SW480 (cell line): ENCODE measurements around the gene SLC6A6.
"Not testable (repeated sequence)": the region's sequence is repeated elsewhere in the genome, so short reads cannot be mapped to it uniquely, and the experiment has no call there.

Experiments
- DNase-seq: peaks from one replicate; pipeline ENCODE4 v3.0.0-alpha.2; 2016; ENCODE audit warnings: low spot score

Gene SLC6A6

GRCh38 chr3:14398797-14399106, 3.7 kb upstream of the SLC6A6 start:
- no peak for DNase-seq

DNA sequence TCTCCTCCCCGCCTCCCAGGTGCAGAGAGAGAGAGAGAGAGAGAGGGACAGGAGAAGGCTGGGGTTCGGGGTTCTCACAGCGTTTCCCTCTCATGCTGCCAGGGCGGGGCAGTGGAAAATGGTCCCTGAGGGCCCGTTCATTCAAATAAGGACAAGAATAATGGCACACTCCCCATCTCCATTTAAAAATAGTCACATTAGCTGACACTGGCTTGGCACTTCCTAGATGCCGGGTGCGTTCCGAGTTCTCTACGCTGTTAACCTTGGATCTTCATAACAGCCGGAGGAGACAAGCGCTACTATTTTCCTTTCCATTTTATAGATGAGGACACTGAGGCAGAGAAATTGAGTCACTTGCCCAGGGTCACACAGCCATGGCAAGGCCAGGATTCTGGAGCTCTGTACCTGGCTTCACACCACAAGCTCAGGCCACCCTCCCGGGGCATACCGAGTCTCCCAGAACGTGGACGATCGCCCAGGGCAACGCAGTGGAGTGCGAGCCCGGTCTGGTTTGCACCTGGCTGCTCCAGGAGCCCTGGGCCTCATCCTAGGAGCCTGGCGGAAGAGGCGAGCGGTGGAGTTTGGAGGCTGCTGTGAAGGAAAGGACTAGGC, 608 bp upstream of the SLC6A6 start:
- DNase-seq: no peak

- peak; percentile 16 for DNase-seq
These were observed 1.3 kb downstream of the SLC6A6 start for GRCh38 chr3:14403619-14404155.

DNA sequence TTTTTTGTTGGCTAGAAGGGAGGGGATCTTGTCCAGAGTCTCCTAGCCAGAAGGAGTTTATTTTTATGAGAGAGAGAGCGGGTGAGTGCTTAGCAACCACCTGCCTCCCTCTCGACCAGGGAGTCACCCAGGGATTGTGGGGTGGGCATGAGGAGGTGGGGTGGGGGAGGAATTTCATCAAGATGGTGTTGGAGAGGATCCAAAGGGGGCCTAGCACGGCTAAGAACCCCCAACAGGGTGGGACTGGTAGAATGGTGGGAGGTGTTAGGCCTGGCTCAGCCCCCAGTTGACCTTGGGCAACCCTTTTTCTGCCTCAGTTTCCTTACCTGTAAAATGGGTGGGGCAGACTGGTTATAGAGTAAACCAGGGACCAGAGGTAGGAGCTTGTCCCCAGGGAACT, 1.8 kb downstream of the SLC6A6 start:
- no peak for DNase-seq

DNA sequence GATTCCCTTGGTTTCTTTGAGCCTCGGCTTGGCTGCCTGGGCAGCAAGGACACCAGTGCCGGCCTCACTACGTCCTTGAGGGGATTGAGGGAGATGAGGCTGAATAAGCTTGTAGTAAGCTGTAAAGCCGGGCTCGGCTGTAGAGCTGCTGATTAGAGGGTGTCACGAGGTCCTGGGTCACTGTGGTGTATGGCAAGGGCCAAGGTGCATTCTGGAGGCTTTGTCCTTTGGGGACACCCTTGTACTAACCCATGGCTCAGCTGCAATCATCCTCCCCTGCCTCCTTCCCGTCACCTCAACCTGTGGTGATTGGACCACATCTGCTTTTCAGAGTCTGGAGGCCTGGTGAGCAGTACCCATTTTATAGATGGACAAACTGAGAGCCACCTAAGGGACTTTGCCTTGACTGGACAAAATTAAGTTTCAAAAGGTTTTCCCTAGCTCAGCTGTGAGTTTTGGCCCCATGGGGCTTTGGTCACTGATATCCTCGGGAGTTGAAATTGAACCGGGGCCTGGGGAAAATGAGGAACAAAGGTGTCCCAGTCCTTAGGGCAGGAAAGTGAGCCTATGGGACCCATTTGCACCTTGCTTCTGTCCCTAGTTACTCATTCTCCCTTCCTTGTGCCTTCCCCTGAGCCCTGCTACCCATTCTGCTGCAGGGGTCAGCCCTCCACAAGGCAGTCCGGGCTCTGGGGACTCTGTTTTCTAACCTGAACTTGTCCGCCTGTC, 2.4 kb downstream of the SLC6A6 start:
- DNase-seq: no peak

DNA sequence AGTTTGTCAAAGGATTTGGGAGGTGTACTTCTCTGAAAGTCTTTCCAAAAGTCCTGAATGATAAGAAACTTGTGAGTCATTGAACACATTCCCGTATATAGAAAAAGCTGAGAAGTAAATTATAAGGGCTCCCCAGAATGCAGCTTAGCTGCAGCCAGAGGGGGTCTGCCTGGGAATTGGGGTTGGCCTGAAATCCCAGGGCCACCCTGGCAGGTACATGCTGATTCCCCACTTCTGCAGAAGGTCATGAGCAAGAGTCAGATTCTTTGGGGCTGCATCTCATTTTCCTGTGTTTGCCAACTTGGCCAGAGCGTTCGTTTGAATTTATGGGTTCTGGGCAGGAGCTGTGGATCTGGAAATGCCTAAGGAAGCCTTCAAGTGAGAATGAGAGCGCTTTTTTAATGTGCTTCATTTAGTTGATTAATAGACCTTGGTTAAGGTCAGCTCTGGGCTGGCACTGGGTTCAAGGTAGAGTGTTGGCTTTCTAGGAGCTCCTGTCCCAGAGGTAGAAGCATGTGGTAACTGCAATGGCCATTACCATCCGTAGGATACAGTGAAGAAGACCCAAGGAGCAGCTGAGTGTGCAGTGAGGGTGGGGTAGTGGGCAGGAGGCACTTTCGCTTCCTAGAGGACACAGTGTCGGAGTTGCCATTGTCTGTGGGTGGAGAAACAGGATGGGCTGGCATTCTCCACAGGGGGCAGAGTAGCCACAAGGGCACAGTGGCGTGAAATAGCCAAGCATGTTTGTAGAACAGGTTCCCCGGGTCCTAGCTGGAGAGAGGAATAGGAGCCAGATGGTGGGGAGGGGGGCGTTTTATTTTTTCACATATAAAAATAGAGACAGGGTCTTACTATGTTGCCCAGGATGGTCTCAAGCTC, 3.2 kb downstream of the SLC6A6 start:
- DNase-seq: no peak

DNA sequence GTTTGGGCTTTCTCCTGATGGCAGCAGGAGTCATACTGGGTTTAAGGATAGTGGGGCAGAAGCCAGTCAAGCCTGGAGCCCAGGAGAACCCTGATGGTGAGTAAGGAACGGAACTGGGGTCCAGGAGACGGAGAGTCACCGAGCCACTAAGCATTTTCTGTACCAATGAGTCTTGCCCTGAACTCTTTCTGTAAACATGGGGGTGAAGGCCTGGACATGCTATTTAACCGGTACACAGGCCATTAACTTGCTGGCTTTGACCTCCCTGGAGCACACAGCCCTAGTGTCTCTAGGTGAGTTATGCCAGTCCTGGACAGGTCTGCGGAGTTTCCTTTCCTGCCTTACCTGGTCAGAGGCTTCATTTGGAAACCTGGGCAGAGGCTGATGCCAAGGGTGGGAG, 3.9 kb downstream of the SLC6A6 start:
- DNase-seq: no peak

- DNase-seq: no peak
These were observed 4.4 kb downstream of the SLC6A6 start for GRCh38 chr3:14406766-14407165.

- no peak for DNase-seq
These were observed 4.8 kb downstream of the SLC6A6 start for GRCh38 chr3:14407203-14407602.

DNA sequence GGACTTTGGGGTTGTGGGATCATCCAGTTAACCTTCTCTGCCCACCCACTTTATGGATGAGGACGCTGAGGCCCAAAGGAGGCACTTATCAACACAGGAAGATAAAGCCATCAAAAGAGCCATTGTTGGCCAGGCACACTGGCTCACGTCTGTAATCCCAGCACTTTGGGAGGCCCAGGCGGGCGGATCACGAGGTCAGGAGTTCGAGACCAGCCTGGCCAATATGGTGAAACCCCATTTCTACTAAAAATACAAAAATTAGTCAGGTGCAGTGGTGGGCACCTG, 7.3 kb downstream of the SLC6A6 start:
- DNase-seq: not testable (repeated sequence)

GRCh38 chr3:14410106-14410502, 7.7 kb downstream of the SLC6A6 start:
- DNase-seq: no peak

DNA sequence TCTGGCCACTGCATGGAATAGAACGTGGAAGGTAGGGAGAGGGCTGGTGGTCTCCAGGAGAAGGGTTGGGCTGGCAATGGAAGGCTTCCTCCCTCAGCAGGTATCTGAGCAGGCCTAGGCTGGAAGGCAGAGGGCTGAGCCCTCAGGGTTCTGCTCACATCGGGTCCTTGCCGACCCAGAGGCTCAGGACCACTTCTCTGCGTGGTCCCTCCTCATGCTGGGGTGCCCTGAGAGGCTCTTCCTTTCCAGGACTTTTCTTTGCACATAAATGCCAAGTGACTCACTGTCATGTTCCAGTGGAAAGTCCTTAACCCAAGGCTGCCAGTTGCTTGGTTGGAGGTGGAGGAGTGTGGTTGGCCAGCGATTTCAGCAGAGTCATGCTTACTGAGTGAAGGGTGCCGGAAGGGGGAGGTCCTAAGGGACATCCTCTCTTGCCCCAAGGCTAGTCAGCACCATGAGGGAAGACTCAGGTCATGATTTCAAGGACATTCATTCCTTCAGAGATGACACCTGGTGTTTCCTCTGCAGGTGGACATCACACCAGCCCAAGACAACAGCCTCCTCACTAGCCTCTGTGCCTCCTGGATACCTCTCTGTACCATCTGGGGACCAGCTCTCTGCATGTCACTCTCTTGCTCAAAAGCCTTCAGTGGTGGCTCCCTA, 8.2 kb downstream of the SLC6A6 start:
- no peak for DNase-seq

DNA sequence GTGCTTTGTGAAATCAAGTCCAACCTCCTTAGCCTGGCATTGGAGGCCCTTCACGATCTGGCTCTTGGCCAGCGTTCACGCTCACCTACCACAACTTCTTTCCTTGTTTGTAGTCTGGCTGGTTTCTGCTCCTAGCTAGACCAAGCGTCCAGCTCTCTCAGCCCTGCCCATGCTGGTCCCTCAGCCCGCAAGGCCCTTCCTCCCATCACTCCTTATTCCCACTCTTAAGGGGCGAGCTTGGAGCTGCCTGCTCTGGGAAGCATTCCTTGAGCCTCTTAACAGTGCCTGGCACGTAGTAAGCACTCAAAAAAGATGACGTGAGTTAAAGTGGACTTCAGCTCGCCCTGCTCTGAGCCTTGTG, 8.7 kb downstream of the SLC6A6 start:
- no peak for DNase-seq

- no peak for DNase-seq
These were observed 9.6 kb downstream of the SLC6A6 start for GRCh38 chr3:14411988-14412387.

DNA sequence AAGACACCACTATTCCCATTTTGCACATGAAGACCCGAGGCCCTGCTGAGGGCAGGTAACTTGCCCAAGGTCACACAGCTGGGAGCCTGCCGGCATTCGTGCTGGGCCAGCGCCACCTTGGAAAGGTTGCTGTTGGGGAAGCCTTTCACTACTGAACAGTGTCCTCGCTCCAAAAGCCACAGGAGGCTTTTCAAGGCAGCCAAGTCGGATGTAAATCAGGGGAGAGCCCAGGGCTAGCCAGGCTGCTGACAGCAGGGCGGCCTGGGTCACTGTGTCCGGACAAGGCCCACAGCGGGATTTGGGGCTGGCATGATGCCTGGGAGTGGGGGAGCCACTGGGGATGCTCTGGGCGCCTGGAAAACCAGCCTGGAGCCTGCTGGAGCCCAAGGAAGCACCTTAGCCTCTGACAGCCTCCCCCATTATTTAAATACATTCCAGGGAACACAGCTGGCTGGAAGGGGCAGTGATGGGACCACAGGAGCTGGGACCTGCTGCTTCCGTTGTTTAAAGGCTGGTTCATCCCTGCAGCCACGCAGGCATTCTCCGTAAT, 10.5 kb downstream of the SLC6A6 start:
- DNase-seq: no peak

- DNase-seq: no peak
These were observed 11.1 kb downstream of the SLC6A6 start for GRCh38 chr3:14413381-14414071.

GRCh38 chr3:14414846-14415464, 12.5 kb downstream of the SLC6A6 start:
- no peak for DNase-seq

GRCh38 chr3:14415501-14415900, 13.1 kb downstream of the SLC6A6 start:
- no peak for DNase-seq

GRCh38 chr3:14416453-14416852, 14.0 kb downstream of the SLC6A6 start:
- DNase-seq: no peak

DNA sequence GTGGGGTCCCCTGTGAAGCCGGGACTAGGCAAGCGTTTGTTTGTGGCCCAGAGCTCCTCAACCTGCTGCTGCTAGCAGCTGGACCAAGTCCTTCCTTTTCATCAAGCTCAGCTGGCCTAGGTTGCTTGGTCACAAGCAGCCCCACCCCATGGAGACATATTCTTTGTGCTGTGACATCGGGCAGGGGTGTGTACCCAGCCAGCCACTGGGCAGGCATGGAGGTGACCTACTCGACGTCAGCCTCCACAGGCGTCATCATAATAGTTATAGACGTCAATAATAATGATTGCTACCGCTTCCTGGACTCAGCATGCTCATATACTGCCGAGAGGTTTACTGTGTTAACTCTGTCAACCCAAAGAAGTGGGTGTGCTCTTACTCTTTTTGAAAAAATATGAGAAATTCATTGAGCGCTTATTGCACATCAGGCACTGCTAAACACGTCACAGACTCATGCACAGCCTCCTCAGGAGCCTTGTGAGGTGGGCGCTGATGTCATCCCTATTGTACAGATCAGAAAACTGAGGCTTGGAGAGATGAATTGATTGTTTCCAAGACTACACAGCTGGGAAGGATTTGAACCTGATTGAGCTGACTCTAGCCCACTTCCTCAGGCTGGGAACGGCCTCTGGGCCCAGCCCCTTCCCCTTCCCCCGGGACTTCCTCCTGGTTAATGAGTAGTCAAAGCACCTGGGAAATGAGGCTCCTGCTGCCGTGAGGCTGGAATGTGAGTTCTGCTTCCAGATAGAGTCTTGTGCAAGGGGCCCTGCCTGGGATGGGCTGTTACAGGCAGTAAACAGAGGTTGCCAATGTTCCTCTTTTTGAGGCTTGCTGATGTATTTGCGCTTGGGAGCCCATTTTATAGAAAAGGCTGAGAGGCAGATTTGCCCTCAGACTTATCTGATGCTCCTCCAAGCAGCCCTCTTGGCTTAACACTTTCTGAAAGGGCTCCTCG, 16.2 kb downstream of the SLC6A6 start:
- DNase-seq: no peak
